ENCODE measurements around the gene CHRDL2.

DNA sequence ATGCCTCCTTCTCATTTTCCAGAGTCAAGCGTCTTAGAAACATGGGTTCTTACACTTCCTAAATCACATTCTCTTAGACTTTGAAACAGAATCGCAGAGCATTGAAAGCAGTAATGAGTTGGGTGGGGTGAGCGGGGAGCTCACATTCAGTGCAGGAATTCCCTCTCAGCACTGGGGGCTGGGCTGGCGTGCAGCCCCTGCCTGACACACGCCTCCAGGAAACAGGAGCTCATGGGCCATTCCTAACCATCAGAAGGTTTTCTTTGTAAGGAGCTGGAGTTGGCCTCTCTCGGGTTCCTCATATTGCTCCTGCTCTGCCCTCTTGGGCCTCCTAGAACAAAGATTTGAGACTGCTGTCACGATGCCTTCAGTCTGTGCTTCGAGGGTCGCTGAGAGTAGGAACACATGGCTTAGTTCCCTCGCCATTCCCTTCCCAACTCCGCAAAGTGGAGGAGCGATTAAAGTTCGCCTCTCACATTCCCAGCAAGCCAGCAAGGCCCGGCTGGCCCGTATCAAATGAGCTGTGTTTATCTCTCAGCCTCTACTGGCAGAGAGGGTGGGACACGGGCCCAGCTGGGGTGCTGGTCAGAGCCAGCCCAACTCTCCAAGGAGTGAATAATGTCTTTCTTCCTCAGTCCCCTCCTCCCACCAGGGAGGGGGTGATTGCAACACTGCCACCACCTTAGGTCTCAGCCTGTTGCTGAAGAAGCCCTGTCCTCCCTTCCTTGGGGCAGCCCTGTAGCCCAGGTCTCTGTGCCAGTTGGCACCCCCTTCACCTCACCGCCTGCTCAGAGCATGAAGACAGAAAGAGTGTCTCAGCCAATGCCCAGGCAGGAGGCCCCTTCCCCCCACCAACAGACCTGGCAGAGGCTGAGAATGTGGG is 10.4 kb downstream of the CHRDL2 start:
- TF ChIP-seq TARDBP (IDR thresholded peaks at IDR 0.05) (no peak), SUZ12 (IDR thresholded peaks at IDR 0.05) (no peak), FOXK2 (IDR thresholded peaks at IDR 0.05) (no peak), ARNT (IDR thresholded peaks at IDR 0.05) (no peak), NFRKB (IDR thresholded peaks at IDR 0.05) (no peak), HDGF (IDR thresholded peaks at IDR 0.05; ENCODE audit: borderline replicate concordance) (no peak), BHLHE40 (IDR thresholded peaks at IDR 0.05; ENCODE audit: borderline replicate concordance) (no peak), ELF4 (IDR thresholded peaks at IDR 0.05) (no peak), LEF1 (IDR thresholded peaks at IDR 0.05; ENCODE audit: borderline replicate concordance) (no peak), FOXM1 (IDR thresholded peaks at IDR 0.05; ENCODE audit: borderline replicate concordance) (no peak), L3MBTL2 (conservative IDR thresholded peaks at IDR 0.05) (no peak), CTBP1 (IDR thresholded peaks at IDR 0.05; ENCODE audit: borderline replicate concordance) (no peak)
